ENCODE results near the gene GAPDH.
"Not testable (repeated sequence)": the region's sequence is repeated elsewhere in the genome, so short reads cannot be mapped to it uniquely, and the experiment has no call there.

The GAPDH gene

DNA sequence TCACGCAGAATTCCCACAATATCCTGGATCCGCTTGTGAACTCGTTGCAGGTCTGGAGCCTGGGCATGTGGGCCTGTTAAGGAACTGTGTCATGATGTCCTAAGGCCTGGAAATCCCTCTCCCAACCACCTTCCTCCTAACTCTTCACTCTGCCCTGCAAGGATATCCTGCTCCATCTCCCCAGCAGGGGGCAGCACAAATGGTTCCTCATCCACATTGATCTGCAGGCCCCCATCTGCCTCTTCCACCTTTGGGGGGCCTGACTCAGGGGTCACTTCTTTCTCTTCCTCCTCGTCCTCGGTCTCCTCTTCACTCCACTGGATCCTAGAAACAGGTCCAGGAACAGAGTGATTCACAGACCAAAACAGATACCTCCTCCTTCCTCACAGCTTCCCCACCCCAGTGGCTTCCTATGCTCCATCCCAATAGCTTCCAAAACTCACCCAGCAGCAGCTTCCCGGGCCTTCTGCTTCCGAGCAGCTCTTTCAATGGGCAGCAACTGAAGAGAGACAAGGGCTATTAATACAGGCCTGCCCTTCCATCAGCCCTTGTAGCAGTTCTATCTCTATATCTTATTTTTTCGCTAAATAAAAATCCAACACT, 29.2 kb downstream of the GAPDH start:
- no peak for DNase-seq (ENCODE audit: low read depth)

- DNase-seq (ENCODE audit: low read depth): no peak
Observed at GRCh38 chr12:6567112-6567670, 32.9 kb downstream of the GAPDH start.

GRCh38 chr12:6569312-6569711, 35.0 kb downstream of the GAPDH start:
- no peak for DNase-seq (ENCODE audit: low read depth)

- no peak for DNase-seq (ENCODE audit: low read depth)
Observed at GRCh38 chr12:6569786-6570185, 35.5 kb downstream of the GAPDH start.

DNA sequence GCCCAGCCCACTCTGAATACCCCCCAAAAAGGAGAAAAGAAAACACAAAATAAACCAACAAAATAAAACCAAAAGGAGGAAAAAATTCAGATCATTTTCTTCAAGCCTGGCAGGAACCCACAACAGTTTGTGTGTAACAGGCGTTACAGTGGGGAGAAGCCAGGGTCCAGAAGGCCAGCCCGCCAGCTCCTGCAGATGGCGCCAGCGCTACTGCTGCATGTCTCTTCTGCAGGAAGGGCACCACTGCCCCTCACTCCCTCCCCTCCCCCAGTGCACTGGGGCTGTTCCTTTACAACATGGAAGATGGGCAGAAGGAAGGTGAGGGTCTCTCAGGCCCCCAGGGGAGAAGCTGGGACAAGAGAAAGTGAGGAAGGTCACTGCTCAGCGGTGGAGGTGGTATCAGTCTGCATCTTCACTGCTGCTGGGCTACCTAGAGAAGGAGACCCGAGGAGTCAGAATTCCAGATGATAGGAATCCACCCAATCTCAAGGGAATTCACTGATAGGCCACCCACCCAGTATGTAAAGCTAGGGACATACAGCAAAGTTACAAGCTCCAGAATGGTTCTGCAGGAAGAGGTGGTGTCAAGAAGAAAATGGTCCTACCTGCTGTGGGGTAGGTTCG, 36.1 kb downstream of the GAPDH start:
- no peak for DNase-seq (ENCODE audit: low read depth)

DNA sequence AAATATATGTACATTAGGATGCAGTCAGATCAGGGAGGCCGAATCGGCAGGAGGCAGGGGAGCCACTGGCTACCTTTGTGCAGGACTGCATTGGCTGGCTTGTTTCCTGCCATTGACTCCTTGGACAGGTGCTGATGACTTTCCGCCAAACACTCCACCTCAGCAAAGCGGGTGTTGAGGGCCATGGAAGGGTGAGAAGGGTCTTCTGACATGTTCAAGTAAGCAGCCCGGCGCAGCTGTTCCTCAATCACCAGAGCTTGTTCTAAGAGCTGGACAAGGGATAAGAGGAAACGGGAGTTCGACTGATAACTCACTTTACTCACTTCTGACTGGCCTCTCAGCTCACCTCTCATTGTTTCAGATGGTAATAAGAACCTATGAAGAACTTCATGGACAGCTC, 38.7 kb downstream of the GAPDH start:
- no peak for DNase-seq (ENCODE audit: low read depth)

GRCh38 chr12:6574576-6575295, 40.4 kb downstream of the GAPDH start:
- no peak for DNase-seq (ENCODE audit: low read depth)

- no peak for DNase-seq (ENCODE audit: low read depth)
Observed at GRCh38 chr12:6575648-6576047, 41.3 kb downstream of the GAPDH start.

DNA sequence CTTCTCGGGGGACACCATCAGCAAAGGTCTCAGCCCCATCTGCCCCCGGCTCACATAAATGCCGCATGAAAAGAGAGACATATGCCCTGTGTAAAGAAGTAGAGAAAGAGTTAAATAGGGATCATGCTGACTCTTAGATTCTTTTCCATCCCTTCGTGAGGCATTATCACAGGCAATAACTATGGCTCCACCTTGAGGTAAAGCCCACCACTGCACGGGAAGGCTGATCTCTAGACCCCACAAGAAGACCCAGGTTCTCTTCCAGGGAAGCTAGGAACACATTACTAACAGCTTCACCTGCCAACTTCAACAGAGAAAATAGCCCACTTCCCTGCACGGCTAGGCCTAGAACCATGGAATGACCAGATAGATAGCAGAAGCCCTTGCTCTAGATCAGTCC, 47.9 kb downstream of the GAPDH start:
- no peak for DNase-seq (ENCODE audit: low read depth)

DNA sequence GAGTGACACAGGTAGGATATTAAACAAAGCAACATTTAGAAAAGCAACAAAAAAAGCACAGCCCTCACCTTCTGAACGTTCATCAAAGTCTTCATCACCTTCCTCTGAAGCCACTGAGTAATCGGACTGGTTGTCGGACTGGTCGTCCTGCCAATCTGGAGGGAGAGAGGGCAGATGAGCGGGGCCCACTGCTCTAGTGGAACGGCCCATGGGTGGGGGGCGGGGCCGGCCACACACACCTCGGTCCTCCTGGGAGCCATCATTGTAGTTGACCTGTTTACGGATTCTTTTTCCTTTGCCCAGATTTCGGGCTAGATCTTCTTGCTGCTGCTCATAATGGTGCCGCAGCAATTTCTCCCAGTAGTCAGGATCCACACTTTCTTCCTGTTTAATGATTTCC, 48.6 kb downstream of the GAPDH start:
- DNase-seq (ENCODE audit: low read depth): no peak

- no peak for DNase-seq (ENCODE audit: low read depth)
Observed at GRCh38 chr12:6584293-6584692, 50.0 kb downstream of the GAPDH start.

GRCh38 chr12:6586569-6586968, 52.3 kb downstream of the GAPDH start:
- DNase-seq (ENCODE audit: low read depth): not testable (repeated sequence)
